Measurements from ENCODE around the gene ATG16L2. TPM values are rescaled to one million over a fixed set of nuclear protein-coding genes. Genes with fewer than 3 reads are reported as not detected.

Gene ATG16L2
- polyA plus RNA-seq, 2 of the 4 experiments (the other 2 are of a cell fraction), result 6.1 to 6.3 TPM

DNA sequence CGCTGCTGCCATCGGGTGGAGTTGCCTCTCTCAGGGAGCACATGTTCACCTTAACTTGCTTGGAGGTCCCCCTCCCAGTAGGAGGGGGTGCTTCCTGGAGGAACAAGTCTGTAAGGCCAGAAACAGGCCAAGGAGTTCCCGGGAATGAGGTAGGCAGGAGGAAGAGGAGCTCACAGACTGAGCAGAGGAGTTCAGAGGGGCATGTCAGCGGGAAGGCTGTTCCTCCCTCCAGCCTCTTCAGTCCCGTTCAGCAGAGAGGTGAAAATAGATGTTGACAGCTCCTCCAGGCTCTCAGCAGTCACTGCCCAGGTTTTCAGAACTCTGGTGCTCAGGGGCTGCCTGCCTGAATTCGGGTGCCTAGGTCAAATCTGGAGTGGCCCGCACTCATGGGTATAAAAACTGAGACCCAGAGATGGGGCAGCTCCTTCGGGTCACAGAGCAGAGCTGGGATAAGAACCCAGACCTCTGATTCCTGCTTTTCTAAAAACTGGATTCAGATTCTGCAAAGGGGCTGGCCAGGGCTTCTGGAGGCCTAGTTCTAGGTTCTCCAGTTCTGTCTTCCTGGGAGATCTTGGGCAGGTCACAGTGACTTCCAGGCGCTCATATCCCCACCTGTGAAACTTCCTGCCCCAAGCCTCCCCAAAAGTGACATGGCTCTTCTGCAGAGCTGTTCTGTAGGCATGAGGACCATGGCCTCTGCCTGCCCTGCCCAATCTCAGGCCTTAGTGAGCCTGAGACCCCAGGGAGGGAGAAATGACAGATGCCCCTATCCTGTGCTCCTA, 18.3 kb downstream of the ATG16L2 start:
- DNase-seq (ENCODE audit: low read depth in 1 of 2, low spot score in 1 of 2) (no peak), FAIRE-seq (no peak), ATAC-seq (no peak)
- Histone ChIP-seq H3K4me2 (no peak overlapping the region), H3K9me3 (no peaks in the 10 kb centered on the region), H3K27ac (peak overlapping the region in 1 of 2 experiments; percentile 75; a peak in 3 of 6 replicates), H3K4me3 (no peak overlapping the region), H3K4me1 (peaks cover 4% of the 10 kb centered on the region; the same call in 2 of the 3 replicates)
- 82% methylated on average over 9 of the region's 9 CpGs for WGBS (ENCODE audit: missing lambda C conversion rate)
- TF ChIP-seq, protein P1, sequence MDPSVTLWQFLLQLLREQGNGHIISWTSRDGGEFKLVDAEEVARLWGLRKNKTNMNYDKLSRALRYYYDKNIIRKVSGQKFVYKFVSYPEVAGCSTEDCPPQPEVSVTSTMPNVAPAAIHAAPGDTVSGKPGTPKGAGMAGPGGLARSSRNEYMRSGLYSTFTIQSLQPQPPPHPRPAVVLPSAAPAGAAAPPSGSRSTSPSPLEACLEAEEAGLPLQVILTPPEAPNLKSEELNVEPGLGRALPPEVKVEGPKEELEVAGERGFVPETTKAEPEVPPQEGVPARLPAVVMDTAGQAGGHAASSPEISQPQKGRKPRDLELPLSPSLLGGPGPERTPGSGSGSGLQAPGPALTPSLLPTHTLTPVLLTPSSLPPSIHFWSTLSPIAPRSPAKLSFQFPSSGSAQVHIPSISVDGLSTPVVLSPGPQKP (IDR thresholded peaks at IDR 0.05; ENCODE audit: low read depth, low read length), result no peak
- TF ChIP-seq, protein P2, sequence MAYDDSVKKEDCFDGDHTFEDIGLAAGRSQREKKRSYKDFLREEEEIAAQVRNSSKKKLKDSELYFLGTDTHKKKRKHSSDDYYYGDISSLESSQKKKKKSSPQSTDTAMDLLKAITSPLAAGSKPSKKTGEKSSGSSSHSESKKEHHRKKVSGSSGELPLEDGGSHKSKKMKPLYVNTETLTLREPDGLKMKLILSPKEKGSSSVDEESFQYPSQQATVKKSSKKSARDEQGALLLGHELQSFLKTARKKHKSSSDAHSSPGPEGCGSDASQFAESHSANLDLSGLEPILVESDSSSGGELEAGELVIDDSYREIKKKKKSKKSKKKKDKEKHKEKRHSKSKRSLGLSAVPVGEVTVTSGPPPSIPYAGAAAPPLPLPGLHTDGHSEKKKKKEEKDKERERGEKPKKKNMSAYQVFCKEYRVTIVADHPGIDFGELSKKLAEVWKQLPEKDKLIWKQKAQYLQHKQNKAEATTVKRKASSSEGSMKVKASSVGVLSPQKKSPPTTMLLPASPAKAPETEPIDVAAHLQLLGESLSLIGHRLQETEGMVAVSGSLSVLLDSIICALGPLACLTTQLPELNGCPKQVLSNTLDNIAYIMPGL (CRISPR knock-in tag; IDR thresholded peaks at IDR 0.05; ENCODE audit: borderline replicate concordance), result no peak
- TF ChIP-seq EHF (CRISPR knock-in tag; IDR thresholded peaks at IDR 0.05) (no peak), ZC3H11A (IDR thresholded peaks at IDR 0.05) (no peak), CBX2 (IDR thresholded peaks at IDR 0.05; ENCODE audit: borderline replicate concordance, low read depth) (no peak), ZNF302 (CRISPR knock-in tag; IDR thresholded peaks at IDR 0.05) (no peak), TP53 (CRISPR knock-in tag; IDR thresholded peaks at IDR 0.05) (no peak), FOXS1 (CRISPR knock-in tag; IDR thresholded peaks at IDR 0.05) (no peak), MAZ (IDR thresholded peaks at IDR 0.05; ENCODE audit: borderline replicate concordance, low read depth, low read length) (no peak), ESRRA (IDR thresholded peaks at IDR 0.05; ENCODE audit: borderline replicate concordance, low read length) (no peak), HOXB5 (CRISPR knock-in tag; IDR thresholded peaks at IDR 0.05) (no peak)
- TF ChIP-seq, protein P3, sequence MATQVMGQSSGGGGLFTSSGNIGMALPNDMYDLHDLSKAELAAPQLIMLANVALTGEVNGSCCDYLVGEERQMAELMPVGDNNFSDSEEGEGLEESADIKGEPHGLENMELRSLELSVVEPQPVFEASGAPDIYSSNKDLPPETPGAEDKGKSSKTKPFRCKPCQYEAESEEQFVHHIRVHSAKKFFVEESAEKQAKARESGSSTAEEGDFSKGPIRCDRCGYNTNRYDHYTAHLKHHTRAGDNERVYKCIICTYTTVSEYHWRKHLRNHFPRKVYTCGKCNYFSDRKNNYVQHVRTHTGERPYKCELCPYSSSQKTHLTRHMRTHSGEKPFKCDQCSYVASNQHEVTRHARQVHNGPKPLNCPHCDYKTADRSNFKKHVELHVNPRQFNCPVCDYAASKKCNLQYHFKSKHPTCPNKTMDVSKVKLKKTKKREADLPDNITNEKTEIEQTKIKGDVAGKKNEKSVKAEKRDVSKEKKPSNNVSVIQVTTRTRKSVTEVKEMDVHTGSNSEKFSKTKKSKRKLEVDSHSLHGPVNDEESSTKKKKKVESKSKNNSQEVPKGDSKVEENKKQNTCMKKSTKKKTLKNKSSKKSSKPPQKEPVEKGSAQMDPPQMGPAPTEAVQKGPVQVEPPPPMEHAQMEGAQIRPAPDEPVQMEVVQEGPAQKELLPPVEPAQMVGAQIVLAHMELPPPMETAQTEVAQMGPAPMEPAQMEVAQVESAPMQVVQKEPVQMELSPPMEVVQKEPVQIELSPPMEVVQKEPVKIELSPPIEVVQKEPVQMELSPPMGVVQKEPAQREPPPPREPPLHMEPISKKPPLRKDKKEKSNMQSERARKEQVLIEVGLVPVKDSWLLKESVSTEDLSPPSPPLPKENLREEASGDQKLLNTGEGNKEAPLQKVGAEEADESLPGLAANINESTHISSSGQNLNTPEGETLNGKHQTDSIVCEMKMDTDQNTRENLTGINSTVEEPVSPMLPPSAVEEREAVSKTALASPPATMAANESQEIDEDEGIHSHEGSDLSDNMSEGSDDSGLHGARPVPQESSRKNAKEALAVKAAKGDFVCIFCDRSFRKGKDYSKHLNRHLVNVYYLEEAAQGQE (IDR thresholded peaks at IDR 0.05), result no peak
- ChIA-PET CTCF (interaction anchor here (0.6 to 15.7 kb wide), 46 partner anchors 8 to 1083 kb away, joined by 3 to 339 read pairs (median 6); partner anchors contain the start of genes FCHSD2 and P2RY2), POLR2A (interaction anchor here (1.2 to 1.4 kb wide), 2 partner anchors 8 to 310 kb away, joined by 3 read pairs; partner anchors contain the start of gene FCHSD2)

DNA sequence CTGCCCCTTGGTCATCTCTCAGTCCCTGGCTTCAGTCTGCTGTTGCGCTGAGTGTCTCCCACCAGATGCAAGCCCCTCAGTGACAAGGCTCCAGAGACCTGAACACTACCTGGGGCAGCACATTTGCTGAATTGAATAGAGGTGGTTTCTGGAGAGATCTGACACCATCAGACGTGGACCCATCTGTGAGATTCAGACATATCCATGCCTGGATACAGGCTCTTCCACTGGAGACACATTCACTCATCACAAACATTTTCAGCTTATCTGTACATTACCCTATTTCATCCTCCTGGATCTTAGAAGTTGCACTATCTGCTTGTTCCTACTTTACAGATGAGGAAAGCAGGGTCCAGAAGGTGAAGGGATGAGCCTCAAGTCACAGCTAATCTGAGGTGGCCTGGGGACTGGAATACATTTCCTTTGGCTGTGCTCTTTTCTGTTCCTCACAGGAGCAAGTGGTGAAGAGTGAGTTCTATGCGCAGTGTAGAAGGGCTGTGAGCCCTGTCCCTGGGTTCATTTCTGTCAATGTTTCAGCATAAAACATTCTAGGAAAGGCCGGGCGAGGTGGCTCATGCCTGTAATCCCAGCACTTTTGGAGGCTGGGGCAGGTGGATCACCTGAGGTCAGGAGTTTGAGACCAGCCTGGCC, 19.0 kb downstream of the ATG16L2 start:
- DNase-seq (ENCODE audit: low read depth in 1 of 2, low spot score in 1 of 2) (no peak), FAIRE-seq (no peak), ATAC-seq (no peak)
- H3K4me2 ChIP-seq, result no peak overlapping the region
- no peak overlapping the region for H3K4me3 ChIP-seq
- ChIA-PET POLR2A (no interaction called here), CTCF (interaction anchor here (1.0 to 15.7 kb wide), 12 partner anchors 10 to 456 kb away, joined by 3 to 339 read pairs (median 26); partner anchors contain the start of gene FCHSD2)
- peaks cover 4% of the 10 kb centered on the region; the same call in 2 of the 3 replicates for H3K4me1 ChIP-seq
- H3K9me3 ChIP-seq, result no peaks in the 10 kb centered on the region
- no peak overlapping the region for H3K27ac ChIP-seq
- WGBS (ENCODE audit: missing lambda C conversion rate), result 85% methylated on average over 5 of the region's 5 CpGs
- no peak for TF ChIP-seq RNF2 (IDR thresholded peaks at IDR 0.05; ENCODE audit: borderline replicate concordance, low read depth)
- no peak for TF ChIP-seq HEYL (CRISPR knock-in tag; IDR thresholded peaks at IDR 0.05)
- TF ChIP-seq, protein P4, sequence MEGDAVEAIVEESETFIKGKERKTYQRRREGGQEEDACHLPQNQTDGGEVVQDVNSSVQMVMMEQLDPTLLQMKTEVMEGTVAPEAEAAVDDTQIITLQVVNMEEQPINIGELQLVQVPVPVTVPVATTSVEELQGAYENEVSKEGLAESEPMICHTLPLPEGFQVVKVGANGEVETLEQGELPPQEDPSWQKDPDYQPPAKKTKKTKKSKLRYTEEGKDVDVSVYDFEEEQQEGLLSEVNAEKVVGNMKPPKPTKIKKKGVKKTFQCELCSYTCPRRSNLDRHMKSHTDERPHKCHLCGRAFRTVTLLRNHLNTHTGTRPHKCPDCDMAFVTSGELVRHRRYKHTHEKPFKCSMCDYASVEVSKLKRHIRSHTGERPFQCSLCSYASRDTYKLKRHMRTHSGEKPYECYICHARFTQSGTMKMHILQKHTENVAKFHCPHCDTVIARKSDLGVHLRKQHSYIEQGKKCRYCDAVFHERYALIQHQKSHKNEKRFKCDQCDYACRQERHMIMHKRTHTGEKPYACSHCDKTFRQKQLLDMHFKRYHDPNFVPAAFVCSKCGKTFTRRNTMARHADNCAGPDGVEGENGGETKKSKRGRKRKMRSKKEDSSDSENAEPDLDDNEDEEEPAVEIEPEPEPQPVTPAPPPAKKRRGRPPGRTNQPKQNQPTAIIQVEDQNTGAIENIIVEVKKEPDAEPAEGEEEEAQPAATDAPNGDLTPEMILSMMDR (IDR thresholded peaks at IDR 0.05), result no peak
- no peak for TF ChIP-seq SREBF2 (IDR thresholded peaks at IDR 0.05)
- TF ChIP-seq, protein P2 (CRISPR knock-in tag; IDR thresholded peaks at IDR 0.05; ENCODE audit: borderline replicate concordance), result no peak
- TF ChIP-seq ZFP36 (IDR thresholded peaks at IDR 0.05; ENCODE audit: borderline replicate concordance, partially characterized antibody), result no peak
- TF ChIP-seq, protein P3 (IDR thresholded peaks at IDR 0.05), result no peak
- TF ChIP-seq ZNF302 (CRISPR knock-in tag; IDR thresholded peaks at IDR 0.05), result no peak

Measured in A549 (cell line).